ENCODE data around the gene KNDC1.

DNA sequence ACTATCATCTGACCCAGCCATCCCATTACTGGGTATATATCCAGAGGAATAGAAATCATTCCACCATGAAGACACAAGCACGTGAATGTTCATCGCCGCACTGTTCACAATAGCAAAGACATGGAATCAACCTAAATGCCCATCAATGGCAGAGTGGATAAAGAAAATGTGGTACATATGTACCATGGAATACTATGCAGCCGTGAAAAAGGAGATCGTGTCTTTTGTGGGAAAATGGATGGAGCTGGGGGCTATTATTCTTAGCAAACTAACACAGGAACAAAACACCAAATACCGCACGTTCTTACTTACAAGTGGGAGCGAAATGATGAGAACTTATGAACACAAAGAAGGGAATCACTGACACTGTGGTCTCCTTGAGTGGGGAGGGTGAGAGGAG is 9.8 kb upstream of the KNDC1 start:
- TF ChIP-seq, protein P1, sequence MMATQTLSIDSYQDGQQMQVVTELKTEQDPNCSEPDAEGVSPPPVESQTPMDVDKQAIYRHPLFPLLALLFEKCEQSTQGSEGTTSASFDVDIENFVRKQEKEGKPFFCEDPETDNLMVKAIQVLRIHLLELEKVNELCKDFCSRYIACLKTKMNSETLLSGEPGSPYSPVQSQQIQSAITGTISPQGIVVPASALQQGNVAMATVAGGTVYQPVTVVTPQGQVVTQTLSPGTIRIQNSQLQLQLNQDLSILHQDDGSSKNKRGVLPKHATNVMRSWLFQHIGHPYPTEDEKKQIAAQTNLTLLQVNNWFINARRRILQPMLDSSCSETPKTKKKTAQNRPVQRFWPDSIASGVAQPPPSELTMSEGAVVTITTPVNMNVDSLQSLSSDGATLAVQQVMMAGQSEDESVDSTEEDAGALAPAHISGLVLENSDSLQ (IDR thresholded peaks at IDR 0.05) = no peak
- TF ChIP-seq HDGF (IDR thresholded peaks at IDR 0.05; ENCODE audit: borderline replicate concordance) (no peak), SUZ12 (IDR thresholded peaks at IDR 0.05) (no peak), BHLHE40 (IDR thresholded peaks at IDR 0.05; ENCODE audit: borderline replicate concordance) (no peak), ELF4 (IDR thresholded peaks at IDR 0.05) (no peak), FOXK2 (IDR thresholded peaks at IDR 0.05) (no peak), FOXM1 (IDR thresholded peaks at IDR 0.05; ENCODE audit: borderline replicate concordance) (no peak), TARDBP (IDR thresholded peaks at IDR 0.05) (no peak), NFRKB (IDR thresholded peaks at IDR 0.05) (no peak), CTBP1 (IDR thresholded peaks at IDR 0.05; ENCODE audit: borderline replicate concordance) (no peak), ZNF384 (IDR thresholded peaks at IDR 0.05) (no peak), SP1 (IDR thresholded peaks at IDR 0.05) (no peak)

All from HEK293T (cell line).